GM19035 (cell line): Measurements from ENCODE around the gene TEAD1.

Source experiments
- ATAC-seq: cut with Tn5 transposase; IDR thresholded peaks from one replicate; pipeline ENCODE4 v1.9.1; 2021; ENCODE audit not compliant: unreplicated experiment

TEAD1 gene

DNA sequence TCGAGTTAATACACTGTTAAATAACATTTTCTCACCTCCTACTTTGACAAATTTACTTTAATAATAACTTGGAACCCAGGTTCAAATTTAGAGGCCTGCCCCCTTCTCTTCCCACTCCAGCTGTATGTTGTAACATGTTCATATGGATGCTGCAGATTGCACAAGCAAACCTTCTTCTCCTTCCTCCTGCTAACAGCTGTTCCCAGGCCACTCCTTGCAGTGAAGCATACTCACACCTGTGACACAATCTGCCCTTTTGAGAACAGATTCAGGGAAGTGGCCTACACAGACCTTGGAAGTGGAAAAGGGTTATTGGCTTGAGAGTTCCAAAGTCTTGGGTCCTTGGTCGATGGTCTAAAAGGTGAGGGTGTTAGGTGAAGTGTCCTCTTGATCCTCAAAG, 131.9 kb downstream of the TEAD1 start:
- ATAC-seq: no peak

DNA sequence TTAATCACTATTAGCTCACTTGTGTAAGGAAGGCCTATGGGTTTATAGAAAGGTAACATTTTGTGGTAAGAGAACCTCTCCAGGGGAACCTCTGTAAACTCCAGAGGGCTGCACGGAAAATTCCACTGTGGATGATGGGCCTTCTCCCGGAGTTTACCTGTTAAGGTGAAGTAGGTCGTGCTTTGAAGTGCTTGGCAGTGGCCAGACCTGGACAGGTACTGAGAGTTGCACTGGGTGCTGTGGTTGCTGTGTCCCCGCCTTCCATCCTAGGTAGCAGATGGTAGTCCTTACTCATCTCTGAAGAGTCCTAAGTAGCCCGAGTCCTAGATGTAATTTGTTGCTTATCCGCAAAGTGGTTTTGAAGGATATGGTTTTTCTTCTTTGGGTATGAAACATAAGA, 133.4 kb downstream of the TEAD1 start:
- no peak for ATAC-seq

DNA sequence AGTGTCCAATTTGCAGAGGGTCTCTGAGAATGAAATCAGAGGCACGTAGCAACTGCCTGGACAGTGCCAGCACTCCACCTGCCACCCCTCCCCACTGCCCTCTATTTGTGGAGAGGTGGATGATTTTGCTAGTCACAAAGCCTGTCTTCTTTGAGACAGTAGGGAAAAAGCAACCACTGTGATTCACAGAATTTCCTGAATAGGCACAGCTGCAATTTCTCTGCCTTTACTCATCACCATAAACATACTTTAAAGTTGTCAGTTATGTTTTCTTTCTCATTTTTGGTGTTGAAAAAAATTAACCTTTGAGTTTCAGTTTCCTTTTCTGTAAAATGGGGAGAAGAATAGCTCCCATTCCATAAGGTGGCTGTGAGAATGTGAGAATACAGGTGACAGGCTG, 134.3 kb downstream of the TEAD1 start:
- ATAC-seq: no peak

DNA sequence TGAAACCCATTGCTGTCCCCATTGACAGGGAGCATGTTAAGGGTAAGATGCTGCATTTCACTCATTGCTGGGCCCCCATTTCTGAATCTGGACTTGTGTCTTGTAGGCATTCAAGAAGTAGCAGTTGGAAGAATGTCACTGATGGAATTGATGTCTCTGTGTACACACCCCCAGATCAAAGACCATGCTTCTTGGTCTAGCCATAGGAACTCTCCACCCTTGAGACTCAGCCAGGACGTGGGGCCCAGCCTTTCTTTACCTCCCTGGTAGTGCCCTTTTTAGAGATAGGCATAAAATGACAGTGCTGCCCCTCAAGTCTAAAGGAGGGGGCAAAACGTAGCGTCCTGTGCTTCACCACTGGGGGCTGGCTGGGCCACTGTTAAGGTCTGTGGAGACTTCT, 135.1 kb downstream of the TEAD1 start:
- no peak for ATAC-seq

DNA sequence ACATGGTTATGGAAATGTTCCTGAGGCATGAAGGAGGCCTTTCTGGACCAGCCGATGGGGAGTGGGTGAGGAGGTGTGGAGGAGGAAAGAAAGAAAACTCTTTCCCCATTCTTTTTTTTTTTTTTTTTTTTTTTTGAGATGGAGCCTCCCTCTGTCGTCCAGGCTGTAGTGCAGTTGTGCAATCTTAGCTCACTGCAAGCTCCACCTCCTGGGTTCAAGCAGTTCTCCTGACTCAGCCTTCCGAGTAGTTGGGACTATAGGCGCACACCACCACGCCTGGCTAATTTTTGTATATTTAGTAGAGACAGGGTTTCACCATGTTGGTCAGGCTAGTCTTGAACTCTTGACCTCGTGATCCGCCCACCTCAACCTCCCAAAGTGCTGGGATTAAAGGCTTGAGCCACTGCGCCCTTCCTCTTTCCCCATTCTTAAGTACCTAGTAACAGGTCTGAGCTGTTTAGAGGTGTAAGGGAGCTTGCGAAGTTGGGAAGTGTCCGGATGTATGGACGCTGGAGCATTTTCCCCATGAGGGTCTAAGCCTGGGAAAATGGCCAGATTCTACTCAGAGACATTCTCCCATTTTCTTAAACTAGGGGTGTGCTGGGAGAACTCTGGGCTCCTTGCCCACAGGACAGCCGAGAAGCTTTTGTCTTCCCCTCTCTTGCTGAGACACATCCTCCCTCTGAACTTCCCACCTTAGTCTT, 135.8 kb downstream of the TEAD1 start:
- ATAC-seq: no peak

DNA sequence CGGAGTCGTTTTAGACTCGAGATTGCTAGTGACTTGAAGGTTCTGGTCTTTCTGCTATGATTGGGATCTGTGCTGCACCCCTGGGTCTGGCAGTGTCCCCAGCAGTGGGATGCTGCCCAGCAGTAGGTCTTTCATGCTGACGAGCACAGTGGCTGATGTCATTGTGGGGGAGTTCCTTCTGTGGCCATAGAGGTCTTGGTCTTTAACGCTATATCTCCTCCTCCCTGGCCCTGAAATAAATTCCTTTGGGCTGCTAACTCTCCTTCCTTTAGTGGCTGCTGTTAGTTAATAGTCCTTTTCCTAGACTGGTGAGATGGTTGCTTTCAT, 136.3 kb downstream of the TEAD1 start:
- ATAC-seq: no peak

DNA sequence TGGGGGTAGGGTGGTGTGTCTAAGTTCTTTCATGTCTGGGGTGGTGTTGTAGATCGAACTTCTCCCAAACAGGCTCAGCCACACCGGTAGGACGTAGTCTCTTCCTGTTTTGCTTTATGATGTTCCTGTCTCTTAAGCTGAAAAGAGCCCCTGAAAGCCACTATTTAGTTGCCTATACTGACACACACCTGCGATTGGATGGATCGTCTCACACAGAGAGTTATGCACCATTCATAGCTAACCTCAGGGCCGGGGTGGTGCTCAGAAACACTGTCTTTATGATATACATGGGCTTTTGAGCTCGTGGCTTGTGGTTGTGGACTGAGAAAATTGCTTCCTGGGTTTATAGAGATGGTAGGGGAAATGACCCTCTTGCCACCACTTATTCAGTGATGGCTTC, 137.6 kb downstream of the TEAD1 start:
- no peak for ATAC-seq

DNA sequence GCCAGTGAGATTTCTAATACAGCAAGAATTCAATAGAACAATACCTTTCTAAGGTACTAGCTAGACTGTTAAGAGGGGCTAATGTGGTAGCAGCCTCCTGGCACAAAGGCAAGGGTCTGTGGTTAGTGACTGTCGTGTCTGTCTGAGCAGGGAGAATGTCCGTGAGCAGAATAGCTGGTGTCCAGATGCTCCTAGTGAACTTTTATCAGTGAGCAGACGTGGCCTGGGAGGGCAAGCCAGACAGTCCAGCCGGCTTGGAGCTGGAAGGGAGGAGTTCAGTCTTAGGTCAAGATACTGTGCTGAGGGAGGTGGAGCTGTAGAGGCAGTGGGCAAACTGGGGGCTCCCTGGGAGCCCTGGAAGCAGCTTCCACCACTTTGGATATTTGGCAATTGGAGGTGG, 138.6 kb downstream of the TEAD1 start:
- ATAC-seq: no peak

DNA sequence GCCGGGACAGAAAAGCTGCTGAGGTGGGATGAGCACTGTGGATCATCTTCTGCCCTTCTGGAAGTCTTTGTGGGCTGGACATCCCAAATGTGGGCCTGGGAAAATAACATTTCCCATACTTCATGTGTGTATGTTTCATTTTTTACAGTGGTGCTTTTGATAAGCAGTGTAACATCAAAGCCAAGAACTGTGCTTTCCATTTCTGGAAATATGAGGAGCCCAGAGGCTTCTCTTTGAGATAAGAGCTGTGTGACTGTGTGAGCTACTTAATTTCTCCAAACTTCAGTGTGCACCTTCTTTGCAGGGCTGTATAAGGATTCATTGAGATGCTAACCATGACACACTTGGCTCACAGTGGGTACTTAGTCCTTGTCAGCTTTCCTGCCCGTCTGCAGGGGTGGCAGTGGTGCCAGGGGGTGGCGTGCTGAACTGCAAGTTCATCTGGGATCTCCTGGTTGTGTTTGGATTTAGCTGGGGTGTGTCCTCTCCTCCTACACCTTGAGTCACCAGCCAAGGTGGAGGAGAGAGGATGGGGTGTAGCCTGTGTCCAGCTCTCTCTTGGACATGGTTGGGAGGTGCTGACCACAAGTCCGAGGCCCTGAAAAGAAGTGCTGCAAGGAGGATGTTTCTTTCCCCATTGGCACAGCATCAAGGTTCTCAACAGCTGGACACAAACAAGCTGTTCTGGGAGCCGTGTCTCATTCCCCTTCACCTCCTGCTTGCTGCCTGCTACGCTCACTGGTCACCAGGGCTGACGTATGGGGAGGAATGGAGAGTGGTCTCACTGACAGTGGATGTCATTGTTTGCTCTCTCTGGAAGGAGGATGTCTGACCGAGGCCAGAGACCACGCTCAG, 139.4 kb downstream of the TEAD1 start:
- ATAC-seq: no peak

DNA sequence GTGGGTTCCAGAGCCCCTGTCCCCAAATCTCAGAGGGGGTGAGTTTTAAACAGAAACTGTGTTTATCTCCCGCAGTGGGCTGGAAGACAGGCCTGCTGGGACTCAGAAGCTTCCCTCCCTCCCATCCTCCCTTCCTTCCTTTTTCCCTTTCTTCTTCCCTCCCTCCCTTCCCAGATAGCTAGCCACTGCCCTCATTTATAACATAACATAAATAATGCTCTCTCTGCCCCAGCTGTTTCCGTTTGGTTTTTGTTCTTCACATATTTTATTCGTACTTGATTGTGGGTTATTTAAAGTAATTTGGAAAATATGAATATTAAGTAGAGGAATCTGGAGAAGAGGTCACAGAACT, 140.9 kb downstream of the TEAD1 start:
- no peak for ATAC-seq

DNA sequence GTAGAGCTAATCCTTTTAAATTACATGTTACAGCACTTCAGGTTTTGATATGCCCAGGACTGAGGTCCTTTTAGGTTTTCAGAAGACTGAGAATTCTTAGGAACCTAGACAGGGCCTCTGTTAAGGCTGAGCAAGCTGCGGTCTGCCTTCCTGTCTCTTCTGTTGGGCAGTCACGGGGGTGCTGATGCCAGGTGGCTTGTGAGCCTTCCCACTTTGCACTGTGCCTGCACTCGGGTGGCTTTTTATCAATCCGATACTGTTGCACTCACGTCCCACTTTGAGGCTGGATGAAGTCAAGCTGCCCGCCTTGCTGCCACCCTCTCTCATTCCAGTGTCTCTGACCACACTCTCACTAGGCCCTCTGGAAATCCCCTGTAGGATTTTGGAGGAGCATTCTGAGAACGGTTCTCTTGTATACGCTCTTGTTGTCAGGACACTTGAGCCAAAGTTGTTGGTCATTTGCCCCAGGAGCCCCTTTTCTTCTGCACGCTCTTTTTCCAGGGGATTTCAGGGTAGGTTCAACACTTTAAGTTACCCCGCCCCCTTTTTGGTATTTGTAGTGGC, 141.8 kb downstream of the TEAD1 start:
- ATAC-seq: no peak

DNA sequence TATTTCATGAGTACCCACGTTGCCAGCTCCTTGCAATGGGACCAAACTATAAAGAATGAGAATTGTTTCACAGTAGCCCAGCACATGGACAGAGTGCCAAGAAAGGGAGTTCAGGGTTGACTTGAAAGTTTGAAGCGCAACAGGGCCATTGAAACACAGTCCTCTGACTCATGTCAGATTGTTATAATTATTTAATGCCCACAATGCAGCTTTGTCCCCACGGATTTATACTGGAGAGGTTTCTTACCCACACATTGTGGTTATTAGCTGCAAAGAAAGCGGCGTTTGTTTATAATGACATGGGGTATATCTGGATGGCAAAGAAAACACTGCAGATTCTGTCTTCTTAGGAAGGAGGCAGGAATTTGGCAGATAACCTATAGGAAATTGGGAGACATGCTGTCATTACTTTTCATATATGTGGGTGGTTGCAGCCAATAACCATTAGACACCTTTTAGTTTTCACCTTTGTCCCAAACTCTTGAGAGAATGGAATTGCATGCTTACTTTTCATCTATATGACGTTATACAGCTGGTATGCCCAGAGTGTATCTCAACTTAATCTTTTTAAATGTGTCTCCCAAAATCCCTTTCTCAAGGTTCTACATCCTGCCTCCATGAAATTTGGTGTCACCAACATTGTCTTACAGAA, 143.6 kb downstream of the TEAD1 start:
- ATAC-seq: no peak

DNA sequence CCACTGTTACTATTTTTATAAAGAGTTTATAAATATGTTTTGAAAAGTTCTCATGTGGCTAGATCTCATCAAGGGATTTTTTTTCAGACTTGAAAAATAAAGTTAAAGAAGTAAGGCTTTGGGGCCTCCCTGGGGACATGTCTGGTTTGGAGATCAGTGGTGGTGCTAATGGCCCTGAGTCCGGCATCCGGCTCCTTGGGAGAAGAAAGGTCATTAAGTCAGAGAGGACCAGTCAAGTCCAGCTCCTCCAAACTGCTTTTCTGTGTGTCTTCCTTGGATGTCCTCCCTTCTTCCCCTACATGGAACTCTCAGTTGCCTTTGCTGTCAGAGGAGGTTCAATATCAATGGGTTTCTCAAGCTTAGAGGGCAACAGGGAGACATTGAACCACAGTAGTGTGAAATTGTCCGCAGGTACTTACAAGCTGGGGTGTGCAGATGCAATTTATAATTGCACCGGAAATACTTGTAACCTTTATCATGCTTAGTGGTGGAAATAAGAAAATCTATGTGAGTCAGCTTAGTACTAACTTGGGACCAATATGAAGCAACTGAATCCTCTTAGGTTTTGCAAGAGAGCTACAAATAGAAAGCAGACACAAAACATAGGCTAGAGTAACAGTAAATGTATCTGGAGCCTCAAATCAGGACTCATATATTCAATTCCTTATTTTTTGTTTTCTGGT, 144.3 kb downstream of the TEAD1 start:
- ATAC-seq: no peak

DNA sequence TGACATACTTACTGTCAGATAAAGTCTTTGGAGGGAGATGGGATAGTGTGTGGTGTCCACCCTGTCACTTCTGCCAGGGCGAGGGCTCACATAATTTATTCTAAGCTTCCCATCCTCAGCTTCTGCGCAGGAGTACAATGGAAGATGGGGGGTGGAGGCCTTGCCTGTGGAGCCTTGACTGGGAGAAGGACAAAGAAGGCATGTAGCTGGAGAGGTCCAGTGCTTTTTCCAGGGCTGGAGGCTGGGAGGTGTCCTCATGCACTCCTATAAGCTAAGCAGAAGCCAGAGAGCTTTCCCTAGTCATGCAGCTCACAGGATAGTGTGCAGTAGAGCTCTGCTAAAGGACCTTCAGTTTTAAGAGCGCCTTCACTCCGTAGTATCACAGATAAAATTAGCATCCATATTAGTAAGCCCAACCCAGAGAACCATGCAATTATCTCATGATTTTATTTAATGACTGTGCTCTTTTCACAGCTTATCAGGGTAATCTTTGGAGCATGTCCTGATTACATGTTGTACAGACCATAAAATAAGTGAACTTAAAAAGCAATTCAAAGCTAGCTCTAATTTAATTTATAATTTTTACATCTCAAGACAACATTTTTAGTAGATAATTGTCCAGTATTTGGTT, 148.3 kb downstream of the TEAD1 start:
- ATAC-seq: no peak

DNA sequence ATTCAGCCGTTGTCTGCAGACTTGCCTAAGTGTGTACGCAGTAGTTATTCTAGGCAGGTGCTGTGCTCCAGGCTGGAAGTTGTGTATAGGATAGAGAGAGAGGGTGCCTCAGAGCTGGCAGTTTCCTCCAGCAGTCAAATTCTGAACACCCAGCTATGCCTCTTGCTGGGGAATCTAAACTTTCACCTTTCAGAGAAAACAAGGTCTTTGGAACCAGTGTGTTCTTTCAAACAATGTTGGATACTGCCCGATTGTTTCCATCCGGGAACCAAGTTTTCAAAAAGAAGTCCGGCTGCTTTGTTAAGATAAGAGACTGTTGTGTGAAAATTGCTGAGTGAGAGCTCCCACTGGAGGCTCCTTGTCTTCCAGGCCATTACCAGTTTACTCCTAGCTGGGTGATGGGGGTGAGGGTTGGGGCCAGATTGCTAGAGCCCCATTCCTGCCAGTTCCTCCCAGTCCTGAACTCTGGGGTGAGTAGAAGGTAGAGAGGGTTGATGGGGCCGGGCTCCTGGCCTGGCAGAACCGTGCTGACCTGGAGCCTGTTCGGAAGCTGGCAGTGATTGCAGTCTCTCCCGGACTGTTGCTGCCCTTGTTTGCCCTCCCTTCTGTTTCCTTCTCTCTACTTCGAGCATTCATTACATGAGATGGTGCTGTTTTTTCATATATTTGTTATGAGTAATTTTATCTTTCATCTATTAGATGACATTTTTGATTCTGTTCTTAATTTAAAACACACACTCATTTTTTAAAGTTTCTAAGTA, 150.2 kb downstream of the TEAD1 start:
- no peak for ATAC-seq

DNA sequence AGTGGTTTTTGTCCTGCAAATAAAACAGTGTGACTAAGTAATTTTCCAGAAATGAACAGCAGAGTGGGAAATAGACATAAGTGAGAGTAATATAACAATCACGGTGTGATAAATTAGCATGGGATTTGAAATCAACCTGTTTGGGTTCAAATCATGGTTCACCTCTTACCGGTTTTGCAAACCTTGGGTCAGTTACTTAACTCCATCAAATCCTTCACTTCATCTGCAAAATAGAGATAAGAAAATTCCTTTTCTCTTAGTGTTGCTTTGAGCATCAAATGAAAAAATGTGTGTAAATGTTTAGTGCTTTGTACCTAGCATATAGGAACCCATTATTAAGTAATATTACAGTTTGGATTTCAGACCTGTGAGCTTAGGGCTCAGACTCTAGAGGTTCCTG, 152.2 kb downstream of the TEAD1 start:
- no peak for ATAC-seq

DNA sequence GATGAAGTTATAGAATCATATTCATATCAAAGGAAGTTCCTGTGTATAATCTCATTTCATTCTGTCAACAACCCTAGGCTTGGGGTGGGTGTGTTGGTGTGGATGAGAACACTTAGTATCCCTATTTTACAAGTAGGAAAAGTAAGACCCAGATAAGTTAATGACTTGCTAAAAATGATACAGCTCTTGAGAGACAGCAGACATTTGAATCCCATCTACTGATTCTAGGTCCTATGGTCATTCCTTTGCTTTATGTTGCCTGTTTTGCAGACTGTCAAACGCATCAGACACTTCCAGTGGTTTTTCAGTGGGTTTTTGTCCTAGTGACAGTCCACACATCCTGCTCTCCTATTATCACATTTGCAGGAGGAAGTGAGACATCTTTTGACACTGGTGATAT, 153.1 kb downstream of the TEAD1 start:
- no peak for ATAC-seq

DNA sequence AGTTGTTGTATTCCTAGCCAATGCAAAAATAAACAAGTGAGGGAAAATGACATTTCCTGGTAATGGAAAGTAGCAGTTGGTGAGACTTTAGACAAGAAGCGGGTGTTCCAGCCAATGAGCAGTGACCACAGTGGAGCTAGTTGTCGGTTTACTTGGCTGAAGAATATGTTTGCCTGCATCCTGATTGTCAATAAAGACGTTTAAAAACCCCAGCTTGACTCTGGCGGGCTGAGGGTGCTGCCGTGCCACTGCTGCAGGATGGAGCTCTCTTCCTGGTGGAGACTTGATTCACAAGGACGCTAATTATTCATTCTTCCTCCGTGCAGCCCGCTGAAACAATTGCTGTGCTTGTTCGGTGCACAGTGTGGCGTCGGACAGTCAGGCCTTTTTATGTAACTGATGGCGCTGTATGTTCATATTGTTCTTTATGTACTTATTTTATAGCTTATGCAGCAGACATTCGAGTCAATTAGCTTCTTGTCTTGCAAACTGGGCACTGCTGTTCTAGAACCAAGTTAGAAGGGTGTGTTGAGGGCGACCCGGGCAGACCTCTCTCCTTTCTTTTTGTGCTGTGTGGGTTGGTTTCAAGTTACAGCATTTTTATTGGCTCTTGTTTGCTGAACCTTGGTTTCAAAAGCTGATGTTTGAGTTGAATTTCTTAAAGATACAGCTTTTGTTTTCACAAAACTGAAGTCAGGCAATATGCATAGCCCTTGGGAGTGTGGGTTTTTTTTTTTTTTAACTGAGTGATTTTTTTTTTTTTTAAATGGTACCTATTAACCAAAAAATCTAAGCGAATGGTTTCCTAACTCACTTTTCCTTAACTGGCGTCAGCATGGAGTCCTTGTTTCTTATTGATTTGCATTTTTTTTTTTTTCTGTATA, 153.9 kb downstream of the TEAD1 start:
- ATAC-seq: peak; percentile 89

DNA sequence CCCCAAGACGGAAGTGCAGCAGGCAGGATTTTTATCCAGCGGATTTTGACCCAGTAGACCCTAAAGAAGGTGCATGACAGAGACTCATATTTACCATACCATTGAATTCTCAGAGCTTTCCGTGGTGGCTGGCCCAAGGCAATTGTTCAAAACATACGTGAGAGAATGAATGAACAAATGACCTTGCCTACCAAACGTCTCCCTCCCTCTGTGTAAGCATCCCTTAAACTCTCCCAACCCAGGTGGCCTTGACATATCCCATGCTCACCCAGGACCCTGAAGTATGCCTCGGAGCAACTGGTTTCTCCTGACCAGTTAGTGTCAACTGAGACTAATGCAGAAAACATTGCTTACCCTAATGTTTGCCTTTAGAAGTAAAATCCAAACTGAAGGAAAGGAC, 154.9 kb downstream of the TEAD1 start:
- ATAC-seq: no peak
